Urothelium cell line (cell line): ENCODE measurements around the gene UBR7.
A peak's percentile ranks its signal among the peaks of the same experiment; 100 is the strongest.
"Not testable (repeated sequence)": the region's sequence is repeated elsewhere in the genome, so short reads cannot be mapped to it uniquely, and the experiment has no call there.

ENCODE experiments used
- DNase-seq: peaks from one replicate; pipeline ENCODE4 v3.0.0; 2011; ENCODE audit warnings: low spot score, mixed read lengths
- FAIRE-seq: peaks from 2 replicates; lab custom pipeline; 2011; peaks lifted over from hg19 to GRCh38; lab: Jason Lieb, UNC

Gene UBR7, protein sequence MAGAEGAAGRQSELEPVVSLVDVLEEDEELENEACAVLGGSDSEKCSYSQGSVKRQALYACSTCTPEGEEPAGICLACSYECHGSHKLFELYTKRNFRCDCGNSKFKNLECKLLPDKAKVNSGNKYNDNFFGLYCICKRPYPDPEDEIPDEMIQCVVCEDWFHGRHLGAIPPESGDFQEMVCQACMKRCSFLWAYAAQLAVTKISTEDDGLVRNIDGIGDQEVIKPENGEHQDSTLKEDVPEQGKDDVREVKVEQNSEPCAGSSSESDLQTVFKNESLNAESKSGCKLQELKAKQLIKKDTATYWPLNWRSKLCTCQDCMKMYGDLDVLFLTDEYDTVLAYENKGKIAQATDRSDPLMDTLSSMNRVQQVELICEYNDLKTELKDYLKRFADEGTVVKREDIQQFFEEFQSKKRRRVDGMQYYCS

DNA sequence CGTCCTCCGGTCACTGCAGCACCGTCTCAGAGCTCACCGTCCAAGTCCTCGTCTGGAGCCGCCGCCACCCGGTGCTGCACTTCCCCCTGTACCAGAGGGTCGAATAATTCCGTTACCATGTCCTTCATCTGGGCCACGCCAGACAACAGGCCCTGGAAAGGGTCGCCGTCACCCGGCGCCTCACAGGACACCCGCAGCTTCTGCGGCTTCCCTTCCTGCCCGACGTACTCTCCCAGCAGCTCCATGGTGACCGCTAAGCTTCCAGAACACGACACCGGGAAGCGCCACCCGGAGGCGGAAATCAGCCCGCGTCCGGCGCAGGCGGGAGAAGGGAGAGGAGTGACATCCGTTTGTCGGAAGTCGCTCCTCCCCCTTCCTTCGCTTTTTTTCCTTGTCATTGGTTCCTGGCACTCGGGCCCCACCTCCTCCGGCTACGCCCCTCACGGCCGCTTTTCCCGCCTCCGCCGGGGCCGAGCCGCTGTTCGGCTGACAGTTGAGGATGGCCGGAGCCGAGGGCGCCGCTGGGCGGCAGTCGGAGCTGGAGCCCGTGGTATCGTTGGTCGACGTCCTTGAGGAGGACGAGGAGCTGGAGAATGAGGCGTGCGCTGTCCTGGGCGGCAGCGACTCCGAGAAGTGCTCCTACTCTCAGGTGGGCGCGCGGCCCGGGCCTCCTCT lies at the start of gene UBR7, which contains the start of gene GON7:
Gene UBR7 (plus strand): TSS at position 464 of the 675 bp plus-strand sequence. CDS start 36 bp downstream, at position 500.
Gene GON7 (minus strand): TSS at position 273 of the 675 bp plus-strand sequence. CDS start 28 bp downstream, at position 245.
- FAIRE-seq (no peak), DNase-seq (peak; percentile 91)

DNA sequence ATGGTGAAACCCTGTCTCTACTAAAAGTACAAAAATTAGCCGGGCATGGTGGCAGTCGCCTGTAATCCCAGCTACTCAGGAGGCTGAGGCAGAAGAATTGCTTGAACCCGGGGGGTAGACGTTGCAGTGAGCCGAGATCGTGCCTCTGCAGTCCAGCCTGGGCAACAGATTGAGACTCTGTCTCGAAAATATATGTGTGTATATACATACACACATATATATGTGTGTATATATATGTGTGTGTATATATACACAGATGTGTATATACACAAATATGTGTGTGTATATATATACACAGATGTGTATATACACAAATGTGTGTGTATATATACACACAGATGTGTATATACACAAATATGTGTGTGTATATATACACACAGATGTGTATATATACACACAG lies 48.7 kb upstream of the UBR7 start:
- not testable (repeated sequence) for FAIRE-seq, DNase-seq

DNA sequence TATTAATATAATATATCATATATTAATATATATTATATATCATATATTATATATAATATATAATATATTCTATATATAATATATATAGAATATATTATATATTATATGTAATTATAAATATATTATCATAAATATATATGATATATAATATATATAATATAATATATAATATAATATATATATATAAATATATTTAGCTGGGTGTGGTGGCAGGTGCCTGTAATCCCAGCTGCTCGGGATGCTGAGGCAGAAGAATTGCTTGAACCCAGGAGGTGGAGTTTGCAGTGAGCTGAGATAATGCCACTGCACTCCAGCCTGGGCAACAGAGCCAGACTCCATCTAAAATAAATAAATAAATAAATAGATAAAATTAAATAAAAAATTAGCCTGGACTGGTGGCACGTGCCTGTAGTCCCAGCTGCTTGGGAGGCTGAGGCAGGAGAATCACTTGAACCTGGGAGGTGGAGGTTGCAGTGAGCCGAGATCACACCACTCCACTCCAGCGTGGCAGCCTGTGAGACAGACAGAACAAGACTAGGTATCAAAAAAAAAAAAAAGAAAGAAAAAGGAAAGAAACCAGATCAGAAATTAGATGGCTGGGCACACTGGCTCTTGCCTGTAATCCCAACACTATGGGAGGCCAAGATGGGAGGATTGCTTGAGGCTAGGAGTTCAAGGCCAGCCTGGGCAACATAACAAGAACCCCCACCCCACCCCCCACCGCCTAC lies 47.3 kb upstream of the UBR7 start:
- DNase-seq, FAIRE-seq: not testable (repeated sequence)

DNA sequence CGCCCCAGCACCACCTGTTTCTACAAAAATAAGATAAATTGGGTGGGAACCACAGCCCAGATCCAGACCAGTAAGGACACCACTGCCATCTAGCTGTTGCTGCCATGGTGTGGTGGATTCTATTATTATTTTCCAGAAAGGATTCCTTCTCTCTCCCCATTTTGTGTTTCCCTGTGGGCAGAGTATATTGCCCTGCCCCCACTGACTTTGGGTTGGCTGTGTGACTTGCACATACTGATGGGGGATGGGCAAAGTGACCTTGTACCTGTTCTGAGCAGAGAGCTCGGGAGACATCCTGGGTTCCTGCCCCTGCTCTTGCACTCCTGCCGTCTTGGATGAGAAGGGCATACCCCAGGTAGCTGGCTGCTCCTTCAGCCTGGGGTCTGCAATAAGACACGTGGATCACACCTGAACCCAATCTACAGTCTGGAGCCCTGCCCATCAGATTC lies 46.7 kb upstream of the UBR7 start:
- FAIRE-seq, result no peak
- DNase-seq, result peak; percentile 45

DNA sequence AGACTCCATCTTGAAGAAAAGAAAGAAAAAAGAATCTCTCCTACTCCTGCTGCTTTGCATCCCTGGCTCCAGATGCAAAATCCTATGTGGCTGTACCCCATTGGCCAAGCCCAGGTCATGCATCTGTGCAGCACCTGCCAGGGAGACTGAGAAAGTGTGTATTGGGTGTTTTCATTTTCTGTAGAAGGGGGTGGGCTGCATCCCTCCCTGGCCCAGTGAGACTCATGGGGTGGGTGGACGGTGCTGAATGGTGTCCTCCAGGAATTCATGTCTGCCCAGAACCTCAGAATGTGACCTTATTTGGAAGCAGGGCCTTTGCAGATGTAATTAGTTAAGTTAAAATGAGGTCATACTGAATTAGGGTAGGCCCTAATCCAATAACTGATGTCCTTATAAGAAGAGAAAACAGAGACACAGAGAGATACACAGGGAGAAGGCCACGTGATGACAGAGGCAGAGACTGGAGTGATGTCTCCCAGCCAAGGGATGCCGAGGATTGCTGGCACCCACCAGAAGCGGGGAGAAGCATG lies 45.6 kb upstream of the UBR7 start:
- FAIRE-seq (no peak), DNase-seq (no peak)

DNA sequence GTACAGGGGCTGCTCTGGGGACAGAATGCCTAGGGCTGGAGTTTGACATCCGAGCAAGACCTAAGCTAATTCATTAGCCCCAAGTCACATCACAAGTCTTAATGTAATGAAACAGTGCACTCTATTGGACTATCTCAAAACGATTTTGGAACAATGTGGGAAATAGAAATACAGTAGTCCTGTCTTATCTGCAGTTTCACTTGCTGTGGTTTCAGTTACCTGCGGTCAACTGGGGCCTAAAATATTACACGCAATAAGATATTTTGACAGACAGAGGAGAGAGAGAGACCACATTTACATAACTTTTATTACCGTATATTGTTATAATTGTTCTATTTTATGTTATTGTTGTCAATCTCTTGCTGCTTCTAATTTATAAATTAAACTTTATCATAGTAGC lies 43.5 kb upstream of the UBR7 start:
- FAIRE-seq (no peak), DNase-seq (no peak)

DNA sequence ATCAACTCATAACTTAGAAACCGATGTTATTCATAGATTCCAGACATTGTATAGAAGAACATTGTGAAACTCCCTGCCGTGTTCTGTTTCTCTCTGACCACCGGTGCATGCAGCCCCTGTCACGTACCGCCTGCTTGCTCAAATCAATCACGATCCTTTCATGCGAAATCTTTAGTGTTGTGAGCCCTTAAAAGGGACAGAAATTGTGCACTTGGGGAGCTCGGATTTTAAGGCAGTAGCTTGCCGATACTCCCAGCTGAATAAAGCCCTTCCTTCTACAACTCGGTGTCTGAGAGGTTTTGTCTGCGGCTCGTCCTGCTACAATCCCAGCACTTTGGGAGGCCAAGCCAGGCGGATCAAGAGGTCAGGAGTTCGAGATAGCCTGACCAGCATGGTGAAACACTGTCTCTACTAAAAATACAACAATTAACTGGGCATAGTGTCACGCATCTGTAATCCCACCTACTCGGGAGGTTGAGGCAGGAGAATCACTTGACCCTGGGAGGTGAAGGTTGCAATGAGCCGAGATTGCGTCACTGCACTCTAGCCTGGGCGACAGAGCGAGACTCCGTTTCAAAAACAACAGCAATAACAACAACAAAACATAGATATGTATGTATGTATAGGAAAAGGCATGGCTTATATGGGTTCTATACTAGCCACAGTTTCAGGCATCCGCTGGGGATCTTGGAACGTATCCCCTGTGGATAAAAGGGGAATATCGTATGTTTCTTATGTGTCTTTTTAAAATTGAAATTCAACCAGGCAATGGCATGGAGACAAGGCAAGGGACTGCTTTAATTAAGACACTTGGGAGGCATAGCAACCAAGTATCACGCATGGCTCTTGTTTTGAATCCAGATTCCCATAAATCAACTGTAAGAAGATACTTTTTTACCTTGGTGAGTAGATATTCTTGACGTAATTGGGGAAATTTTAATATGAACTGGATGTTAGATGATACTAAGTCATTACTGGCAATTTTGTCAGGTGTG lies 41.5 kb upstream of the UBR7 start:
- DNase-seq, FAIRE-seq: not testable (repeated sequence)

DNA sequence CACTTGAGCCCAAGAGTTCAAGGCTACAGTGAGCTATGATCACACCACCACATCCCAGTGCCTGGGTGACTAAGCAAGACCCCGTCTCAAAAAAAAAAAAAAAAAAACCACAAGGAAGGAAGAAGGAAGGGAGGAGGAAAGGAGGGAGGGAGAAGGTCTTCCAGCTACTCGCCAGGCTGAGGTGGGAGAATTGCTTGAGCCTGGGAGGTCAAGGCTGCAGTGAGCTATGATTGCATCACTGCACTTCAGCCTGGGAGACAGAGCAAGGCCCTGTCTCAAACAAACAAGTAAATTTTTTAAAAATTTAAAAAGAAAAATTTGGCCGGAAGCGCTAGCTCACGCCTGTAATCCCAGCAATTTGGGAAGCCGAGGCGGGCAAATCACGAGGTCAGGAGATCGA lies 38.4 kb upstream of the UBR7 start:
- not testable (repeated sequence) for DNase-seq, FAIRE-seq

DNA sequence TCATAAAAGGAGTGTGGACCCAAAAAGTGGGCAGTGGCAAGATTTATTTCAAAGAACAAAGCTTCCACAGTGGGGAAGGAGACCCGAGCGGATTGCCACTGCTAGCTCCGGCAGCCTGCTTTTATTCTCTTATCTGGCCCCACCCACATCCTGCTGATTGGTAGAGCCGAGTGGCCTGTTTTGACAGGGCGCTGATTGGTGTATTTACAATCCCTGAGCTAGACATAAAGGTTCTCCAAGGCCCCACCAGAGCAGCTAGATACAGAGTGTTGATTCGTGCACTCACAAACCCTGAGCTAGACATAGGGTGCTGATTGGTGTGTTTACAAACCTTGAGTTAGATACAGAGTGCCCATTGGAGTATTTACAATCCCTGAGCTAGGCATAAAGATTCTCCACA lies 37.4 kb upstream of the UBR7 start:
- FAIRE-seq, DNase-seq: not testable (repeated sequence)

DNA sequence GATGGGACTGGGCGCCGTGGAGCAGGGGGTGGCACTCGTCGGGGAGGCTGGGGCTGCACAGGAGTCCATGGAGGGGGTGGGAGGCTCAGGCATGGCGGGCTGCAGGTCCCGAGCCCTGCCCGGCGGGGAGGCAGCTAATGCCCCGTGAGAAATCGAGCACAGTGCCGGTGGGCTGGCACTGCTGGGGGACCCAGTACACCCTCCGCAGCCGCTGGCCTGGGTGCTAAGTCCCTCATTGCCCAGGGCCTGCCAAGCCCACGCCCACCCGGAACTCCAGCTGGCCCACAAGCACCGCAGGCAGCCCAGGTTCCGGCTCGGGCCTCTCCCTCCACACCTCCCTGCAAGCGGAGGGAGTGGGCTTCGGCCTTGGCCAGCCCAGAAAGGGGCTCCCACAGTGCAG lies 36.9 kb upstream of the UBR7 start:
- not testable (repeated sequence) for FAIRE-seq, DNase-seq

DNA sequence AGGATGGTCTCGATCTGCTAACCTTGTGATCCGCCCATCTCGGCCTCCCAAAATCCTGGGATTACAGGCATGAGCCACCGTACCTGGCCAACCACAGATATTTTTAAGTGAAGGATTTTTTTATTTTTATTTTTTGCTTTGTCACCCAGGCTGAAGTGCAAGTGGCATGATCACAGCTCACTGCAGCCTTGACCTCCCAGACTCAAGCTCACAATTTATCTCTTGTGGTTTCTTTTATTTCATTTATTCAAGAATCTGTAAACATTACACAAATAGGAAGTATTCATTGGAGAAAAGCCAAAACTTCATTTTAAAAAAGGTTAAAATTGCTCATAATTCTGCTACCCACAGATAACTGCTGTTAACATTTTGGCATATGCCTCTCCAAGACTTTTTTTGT lies 35.7 kb upstream of the UBR7 start:
- no peak for DNase-seq
- FAIRE-seq, result no peak

DNA sequence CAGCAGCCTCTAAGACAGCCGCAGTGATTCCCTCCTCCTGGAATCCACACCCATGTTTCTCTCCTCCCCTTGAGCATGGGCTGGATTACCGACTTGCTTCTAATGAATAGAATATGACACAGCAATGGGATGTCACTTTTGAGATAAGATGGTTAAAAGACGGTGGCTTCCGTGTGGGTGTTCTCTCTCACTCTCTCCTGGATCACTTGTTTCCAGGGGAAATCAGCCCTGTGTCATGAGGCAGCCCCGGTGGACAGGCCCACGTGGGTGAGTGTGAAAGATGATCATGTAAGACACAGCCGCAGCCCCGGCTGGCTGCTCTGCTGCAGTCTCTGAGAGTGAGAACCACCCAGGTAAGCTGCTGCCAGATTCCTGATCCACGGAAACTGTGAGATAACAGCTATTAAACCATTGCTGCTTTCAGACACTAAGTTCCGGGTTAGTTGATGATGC lies 33.1 kb upstream of the UBR7 start:
- no peak for DNase-seq
- no peak for FAIRE-seq

DNA sequence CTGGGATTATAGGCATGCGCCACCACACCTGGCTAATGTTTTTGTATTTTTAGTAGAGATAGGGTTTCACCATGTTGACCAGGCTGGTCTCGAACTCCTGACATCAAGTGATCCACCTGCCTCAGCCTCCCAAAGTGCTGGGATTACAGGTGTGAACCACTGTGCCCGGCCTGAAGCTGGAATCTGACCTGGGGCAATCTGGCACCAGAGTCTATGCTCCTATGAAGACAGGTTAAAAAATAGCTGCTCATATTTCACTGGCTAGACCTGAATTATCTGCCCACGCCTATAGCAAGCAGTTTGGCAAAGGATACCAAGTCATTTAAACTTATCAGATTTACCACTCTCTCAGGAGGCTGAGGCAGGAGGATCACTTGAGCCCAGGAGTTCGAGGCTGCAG lies 32.3 kb upstream of the UBR7 start:
- not testable (repeated sequence) for FAIRE-seq

DNA sequence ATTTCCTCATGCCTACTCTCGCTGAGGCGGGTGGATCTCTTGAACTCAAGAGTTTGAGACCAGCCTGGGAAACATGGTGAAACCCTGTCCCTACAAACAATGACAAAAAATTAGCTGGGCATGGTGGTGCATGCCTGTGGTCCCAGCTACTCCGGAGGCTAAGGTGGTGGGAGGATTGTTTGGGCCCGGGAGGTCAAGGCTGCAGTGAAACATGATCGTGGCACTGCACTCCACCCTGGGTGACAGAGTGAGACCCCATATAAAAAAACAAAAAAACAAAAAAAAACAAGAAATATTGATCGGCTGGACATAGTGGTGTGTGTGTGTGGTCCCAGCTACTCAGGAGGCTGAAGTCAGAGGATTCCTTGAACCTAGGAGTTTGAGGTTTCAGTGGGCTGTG lies 31.6 kb upstream of the UBR7 start:
- DNase-seq (no peak), FAIRE-seq (no peak)

More for the DNA sequence above, 32.3 kb upstream of the UBR7 start:
- DNase-seq, result not testable (repeated sequence)

DNA sequence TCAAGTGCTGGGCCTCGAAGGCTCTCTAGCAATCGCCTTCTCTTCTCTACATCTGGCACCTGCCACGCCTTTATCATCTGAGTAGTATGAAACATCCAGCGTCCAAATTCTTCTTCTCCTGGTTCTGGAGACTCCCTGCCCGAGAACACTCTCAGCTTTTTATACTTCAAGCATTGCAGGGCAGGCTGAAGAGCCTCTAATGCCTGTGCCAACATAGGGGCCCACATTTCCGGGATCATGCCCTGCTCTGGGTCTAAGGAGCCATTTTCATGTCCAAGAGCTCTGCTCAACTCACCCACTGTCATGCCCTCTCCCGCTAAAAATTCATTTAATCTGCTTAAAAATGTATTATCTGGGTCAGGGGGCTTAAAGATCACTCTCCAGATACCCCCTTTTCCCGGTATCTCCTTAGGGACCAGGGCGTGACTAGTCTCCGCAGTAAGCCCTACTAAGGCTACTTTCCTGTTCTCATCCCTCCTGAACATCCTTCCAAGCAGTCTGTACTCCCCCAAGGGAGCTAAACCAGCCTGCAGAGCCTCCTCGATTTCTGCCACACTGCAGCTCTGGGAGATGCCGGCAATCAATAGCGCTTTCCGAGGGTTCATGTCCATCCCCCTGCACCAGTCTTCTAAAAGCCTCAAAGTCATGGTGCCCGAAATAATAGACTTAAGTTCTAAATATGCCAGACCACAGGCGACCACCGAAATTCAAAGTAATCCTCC lies 23.3 kb upstream of the UBR7 start:
- no peak for FAIRE-seq
- DNase-seq, result no peak

DNA sequence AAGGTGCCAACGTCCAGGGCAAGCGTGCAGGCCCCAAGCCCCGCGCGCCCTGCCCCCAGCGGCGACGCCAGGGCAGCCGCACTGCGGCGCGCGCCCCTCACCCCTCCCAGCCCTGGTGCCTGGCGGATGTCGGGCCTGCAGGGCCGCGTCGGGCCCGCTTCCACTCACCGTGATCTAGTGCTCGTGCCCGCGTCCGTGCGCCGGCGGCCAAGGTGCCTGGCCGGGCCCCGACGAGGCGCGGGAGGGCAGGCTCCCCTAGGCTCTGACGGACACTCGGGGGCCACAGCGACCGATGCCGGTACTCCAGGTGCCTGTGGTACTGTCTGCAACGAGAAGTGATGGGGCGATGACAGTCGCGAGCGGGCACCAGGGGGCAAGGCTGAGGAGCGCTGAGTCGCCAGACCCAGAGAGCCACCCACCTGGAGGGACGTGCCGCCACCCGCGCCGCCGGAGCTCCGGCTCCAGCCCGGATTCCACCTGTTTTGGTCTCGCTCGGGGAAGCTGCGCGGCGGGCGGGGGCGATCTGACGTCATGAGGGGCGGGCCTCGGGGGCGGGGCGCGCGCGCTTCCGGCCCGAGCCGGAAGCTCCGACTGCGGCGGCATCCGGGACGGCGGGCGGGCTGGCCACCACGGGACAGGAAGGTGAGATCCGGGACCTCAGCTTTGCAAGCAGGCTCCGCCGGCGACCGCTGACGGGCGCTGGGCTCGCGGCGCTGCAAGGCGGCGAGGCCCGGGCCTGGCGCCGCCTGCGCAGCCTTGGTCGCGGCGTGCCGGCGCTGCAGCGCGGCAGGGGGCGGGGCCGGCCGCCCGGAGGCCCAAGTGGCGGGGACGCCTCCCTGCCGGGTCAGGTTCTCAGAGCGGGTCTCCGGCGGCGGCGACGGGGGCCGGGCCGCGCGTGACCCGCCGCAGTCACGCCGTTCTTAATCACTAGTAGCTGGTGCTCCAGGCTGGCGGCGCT lies 22.4 kb upstream of the UBR7 start, which contains the start of the genes LYSET and MOAP1:
Gene LYSET (plus strand): TSS at position 927 of the 958 bp plus-strand sequence. CDS start 89 bp downstream, outside the sequence.
Gene MOAP1 (minus strand): TSS at position 507 of the 958 bp plus-strand sequence. CDS start 655 bp downstream, outside the sequence.
- DNase-seq (peak; percentile 85), FAIRE-seq (no peak)

DNA sequence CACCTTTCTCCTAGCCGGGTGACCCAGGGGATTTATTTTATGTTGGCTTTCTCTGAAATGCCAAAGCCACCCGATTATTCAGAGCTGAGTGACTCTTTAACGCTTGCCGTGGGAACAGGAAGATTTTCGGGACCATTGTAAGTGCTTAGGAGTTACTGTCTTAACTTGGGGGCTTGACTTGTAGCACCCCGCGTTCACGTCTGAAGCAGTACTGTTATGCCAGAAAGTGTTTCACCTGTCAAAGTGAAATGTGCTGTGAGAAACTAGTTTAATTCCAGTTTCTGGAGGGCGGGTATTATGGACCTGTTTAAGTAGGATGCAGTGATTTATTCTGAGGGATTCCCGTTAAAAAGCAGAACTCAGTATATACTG lies 21.7 kb upstream of the UBR7 start:
- DNase-seq, result no peak
- no peak for FAIRE-seq
